H1 (cell line): ENCODE results near the gene C5orf15. TPM values are rescaled to one million over a fixed set of nuclear protein-coding genes. Genes with fewer than 3 reads are reported as not detected.

Experiments used
- CTCF ChIA-PET: fragments of 300-600 bp; sonication (Branson Sonifier 250); formaldehyde crosslinking; loops from one replicate; lab custom pipeline; 2021; ENCODE audit not compliant: partially characterized antibody; lab: Charles Lee
- POLR2A ChIA-PET: fragments of 300-600 bp; sonication (Branson Sonifier 250); formaldehyde crosslinking; loops from one replicate; lab custom pipeline; 2021; ENCODE audit warnings: inconsistent platforms; ENCODE audit not compliant: partially characterized antibody; lab: Charles Lee
- DNase-seq, 2 experiments: peaks; one replicate each; pipeline versions ENCODE4 v3.0.0 to v3.0.0-alpha.2; 2010 to 2022; ENCODE audit warnings: low spot score in 2 of 2, low read depth in 1 of 2, mixed read lengths in 1 of 2
- FAIRE-seq: peaks from 2 replicates; lab custom pipeline; 2011; peaks lifted over from hg19 to GRCh38; lab: Jason Lieb, UNC
- H2AFZ ChIP-seq: 2 replicates; pipeline ENCODE4 v1.8.1; 2012; ENCODE audit warnings: low read length, inconsistent platforms
- H2AK5ac ChIP-seq: 2 replicates; pipeline ENCODE4 v1.6.1; 2013; ENCODE audit warnings: low read depth, low read length
- H2BK120ac ChIP-seq: replicated peaks from 2 replicates; pipeline ENCODE3; 2013; ENCODE audit warnings: low read depth, low read length, inconsistent platforms
- H2BK12ac ChIP-seq: 2 replicates; pipeline ENCODE4 v1.6.1; 2013; ENCODE audit warnings: low read depth, low read length
- H2BK15ac ChIP-seq: 2 replicates; pipeline ENCODE4 v1.6.1; 2013; ENCODE audit warnings: low read length
- H2BK20ac ChIP-seq: 2 replicates; pipeline ENCODE4 v1.6.1; 2013; ENCODE audit warnings: low read length
- H2BK5ac ChIP-seq: 2 replicates; pipeline ENCODE4 v1.6.1; 2013; ENCODE audit warnings: low read depth, low read length
- H3K14ac ChIP-seq: 2 replicates; pipeline ENCODE4 v1.6.1; 2013; ENCODE audit warnings: inconsistent platforms; ENCODE audit not compliant: insufficient read length
- H3K18ac ChIP-seq: 2 replicates; pipeline ENCODE4 v1.6.1; 2013; ENCODE audit warnings: low read length; ENCODE audit errors: extremely low read depth
- H3K23ac ChIP-seq: 2 replicates; pipeline ENCODE4 v1.6.1; 2013; ENCODE audit warnings: inconsistent platforms; ENCODE audit not compliant: insufficient read length
- H3K23me2 ChIP-seq: 2 replicates; pipeline ENCODE4 v1.6.1; 2013; ENCODE audit warnings: low read depth, low read length
- H3K27ac ChIP-seq: 2 replicates; pipeline ENCODE4 v1.6.1; 2011; ENCODE audit warnings: low read depth, low read length, inconsistent platforms
- H3K27me3 ChIP-seq, 4 experiments: replicated peaks in 1 of 4; 1 replicate in 1 of 4; 2 replicates in 3 of 4; pipeline versions ENCODE4 v1.6.1 to v1.8.1; 2011 to 2013; ENCODE audit warnings: low read length in 3 of 4, mild to moderate bottlenecking in 3 of 4, inconsistent platforms in 2 of 4, mixed read lengths in 2 of 4, moderate library complexity in 1 of 4; ENCODE audit not compliant: control insufficient read depth in 3 of 4, insufficient read depth in 3 of 4; ENCODE audit errors: extremely low read depth in 1 of 4
- H3K36me3 ChIP-seq, 4 experiments: 2 replicates each; pipeline versions ENCODE4 v1.6.1 to v1.8.1; 2011 to 2013; ENCODE audit warnings: mild to moderate bottlenecking in 4 of 4, low read length in 3 of 4, moderate library complexity in 2 of 4, control low read depth in 1 of 4, inconsistent platforms in 1 of 4; ENCODE audit not compliant: insufficient read depth in 4 of 4, control insufficient read depth in 2 of 4
- H3K4ac ChIP-seq: replicated peaks from 2 replicates; pipeline ENCODE3; 2013; ENCODE audit warnings: low read length, low read depth, mixed read lengths, inconsistent platforms; ENCODE audit not compliant: insufficient read length
- H3K4me1 ChIP-seq, 4 experiments: replicated peaks in 1 of 4; 1 replicate in 1 of 4; 2 replicates in 3 of 4; pipeline versions ENCODE4 v1.6.1 to v1.8.1; 2011 to 2013; ENCODE audit warnings: low read length in 3 of 4, inconsistent platforms in 2 of 4, mixed read lengths in 1 of 4; ENCODE audit not compliant: insufficient read depth in 4 of 4, control insufficient read depth in 3 of 4
- H3K4me2 ChIP-seq, 2 experiments: 2 replicates each; pipeline versions ENCODE4 v1.6.1 to v1.8.1; 2011 to 2013; ENCODE audit warnings: low read depth in 2 of 2, low read length in 2 of 2, control low read depth in 1 of 2, inconsistent platforms in 1 of 2, mild to moderate bottlenecking in 1 of 2; ENCODE audit not compliant: insufficient read depth in 1 of 2
- H3K4me3 ChIP-seq, 4 experiments: fragments of 200-600, 300-600 bp in 1 of 4; sonication (generic), shearing (Covaris generic), sonication (Bioruptor Twin) in 1 of 4; 2 replicates each; pipeline versions ENCODE4 v1.5.1 to v1.8.1; 2011 to 2016; ENCODE audit warnings: low read length in 4 of 4, low read depth in 3 of 4, control low read depth in 2 of 4, inconsistent platforms in 2 of 4, mild to moderate bottlenecking in 2 of 4, mixed read lengths in 1 of 4, moderate library complexity in 1 of 4; ENCODE audit not compliant: insufficient read depth in 2 of 4; ENCODE audit errors: extremely low read depth in 1 of 4
- H3K56ac ChIP-seq: replicated peaks from 2 replicates; pipeline ENCODE3; 2013; ENCODE audit warnings: low read depth, mild to moderate bottlenecking, mixed read lengths, low read length, inconsistent platforms; ENCODE audit not compliant: insufficient read length
- H3K79me1 ChIP-seq: 2 replicates; pipeline ENCODE4 v1.6.1; 2013; ENCODE audit warnings: low read depth, low read length, control low read depth
- H3K79me2 ChIP-seq, 2 experiments: 2 replicates each; pipeline versions ENCODE4 v1.6.1 to v1.8.1; 2012 to 2013; ENCODE audit warnings: low read length in 2 of 2, mild to moderate bottlenecking in 2 of 2, inconsistent platforms in 1 of 2; ENCODE audit not compliant: insufficient read depth in 2 of 2, control insufficient read depth in 1 of 2
- H3K9ac ChIP-seq, 4 experiments: replicated peaks in 1 of 4; 1 replicate in 1 of 4; 2 replicates in 3 of 4; pipeline versions ENCODE4 v1.6.1 to v1.8.1; 2011 to 2013; ENCODE audit warnings: low read depth in 3 of 4, low read length in 3 of 4, control low read depth in 2 of 4, mild to moderate bottlenecking in 2 of 4, moderate library complexity in 2 of 4, inconsistent platforms in 1 of 4; ENCODE audit errors: extremely low read depth in 1 of 4
- H3K9me3 ChIP-seq, 2 experiments: 2 replicates each; pipeline versions ENCODE4 v1.6.1 to v1.8.1; 2012 to 2013; ENCODE audit warnings: mild to moderate bottlenecking in 2 of 2, moderate library complexity in 2 of 2, control low read depth in 1 of 2, inconsistent platforms in 1 of 2, low read depth in 1 of 2, low read length in 1 of 2, mixed read lengths in 1 of 2; ENCODE audit not compliant: insufficient read depth in 2 of 2
- H4K20me1 ChIP-seq, 2 experiments: replicated peaks in 1 of 2; 2 replicates each; pipeline versions ENCODE3 to v1.8.1; 2011 to 2013; ENCODE audit warnings: inconsistent platforms in 2 of 2, low read length in 2 of 2, mild to moderate bottlenecking in 1 of 2; ENCODE audit not compliant: insufficient read depth in 2 of 2, control insufficient read depth in 1 of 2
- H4K5ac ChIP-seq: 2 replicates; pipeline ENCODE4 v1.6.1; 2013; ENCODE audit warnings: low read length, low read depth, mixed read lengths, inconsistent platforms; ENCODE audit not compliant: insufficient read length
- H4K8ac ChIP-seq: 2 replicates; pipeline ENCODE4 v1.8.0; 2013; ENCODE audit warnings: mild to moderate bottlenecking, moderate library complexity, low read length, inconsistent platforms; ENCODE audit not compliant: insufficient read depth; ENCODE audit errors: extremely low read depth
- H4K91ac ChIP-seq: replicated peaks from 2 replicates; pipeline ENCODE3; 2013; ENCODE audit warnings: low read length, mixed read lengths, inconsistent platforms; ENCODE audit not compliant: insufficient read length
- ASH2L ChIP-seq: fragments of 200-600, 300-600 bp; sonication (generic); IDR thresholded peaks from one replicate; pipeline ENCODE4 v1.7.1; 2017; ENCODE audit warnings: low read length
- BRCA1 ChIP-seq: IDR thresholded peaks from 2 replicates; pipeline ENCODE4 v1.6.1; 2012; ENCODE audit warnings: low read depth, low read length, improper control_type of control experiment
- CHD1 ChIP-seq: IDR thresholded peaks from 2 replicates; pipeline ENCODE4 v1.6.1; 2012; ENCODE audit warnings: low read depth, low read length, improper control_type of control experiment
- CHD2 ChIP-seq: IDR thresholded peaks from 2 replicates; pipeline ENCODE4 v1.6.1; 2012; ENCODE audit warnings: low read length, improper control_type of control experiment
- GTF2F1 ChIP-seq: IDR thresholded peaks from 2 replicates; pipeline ENCODE4 v1.6.1; 2012; ENCODE audit warnings: low read depth, low read length, improper control_type of control experiment, borderline replicate concordance
- PHF8 ChIP-seq: fragments of 200-600 bp; sonication (generic); conservative IDR thresholded peaks from 2 replicates; pipeline ENCODE4 v1.7.1; 2012; ENCODE audit warnings: low read depth, mild to moderate bottlenecking, inconsistent platforms, low read length, moderate library complexity
- POU5F1 ChIP-seq: IDR thresholded peaks from 2 replicates; pipeline ENCODE4 v1.6.1; 2011; ENCODE audit warnings: low read depth, mild to moderate bottlenecking, low read length, moderate library complexity
- RBBP5 ChIP-seq: IDR thresholded peaks from 2 replicates; pipeline ENCODE4 v1.7.1; 2012; ENCODE audit warnings: low read depth, mild to moderate bottlenecking, inconsistent platforms, low read length, moderate library complexity, borderline replicate concordance
- RNF2 ChIP-seq: fragments of 200-900, 300-1000 bp; sonication (generic); IDR thresholded peaks from 2 replicates; pipeline ENCODE4 v1.7.1; 2016; ENCODE audit warnings: borderline replicate concordance, low read depth, mild to moderate bottlenecking, antibody characterized with exemption, low read length; ENCODE audit not compliant: poor library complexity, severe bottlenecking; ENCODE audit errors: missing control alignments
- SAP30 ChIP-seq: fragments of 300-600 bp; sonication (generic); IDR thresholded peaks from 2 replicates; pipeline ENCODE4 v1.7.1; 2012; ENCODE audit warnings: low read length, moderate library complexity, mild to moderate bottlenecking, inconsistent platforms; ENCODE audit not compliant: insufficient read depth, insufficient replicate concordance
- SIRT6 ChIP-seq: IDR thresholded peaks from one replicate; pipeline ENCODE4 v1.7.1; 2012; ENCODE audit warnings: low read length, inconsistent platforms
- SP4 ChIP-seq: IDR thresholded peaks from 2 replicates; pipeline ENCODE4 v1.6.1; 2012; ENCODE audit warnings: low read length, inconsistent platforms
- TAF1 ChIP-seq: IDR thresholded peaks from 2 replicates; pipeline ENCODE4 v1.6.1; 2011; ENCODE audit warnings: mild to moderate bottlenecking, low read depth, low read length
- TEAD4 ChIP-seq: IDR thresholded peaks from 2 replicates; pipeline ENCODE4 v1.6.1; 2012; ENCODE audit warnings: low read depth, low read length, inconsistent platforms, mixed read lengths
- YY1 ChIP-seq: IDR thresholded peaks from 2 replicates; pipeline ENCODE4 v1.6.1; 2011; ENCODE audit warnings: low read depth, mild to moderate bottlenecking, low read length
- ZNF274 ChIP-seq: IDR thresholded peaks from 2 replicates; pipeline ENCODE4 v1.7.0; 2012; ENCODE audit warnings: low read length, borderline replicate concordance; ENCODE audit errors: extremely low read depth
- WGBS, 2 experiments: shearing (Covaris generic) in 1 of 2; methylation state at CpG; one replicate each; pipeline versions ENCODE4 v1.1.6 to v1.1.7; 2013 to 2015; ENCODE audit warnings: low lambda C conversion rate in 2 of 2, mixed read lengths in 2 of 2, inconsistent platforms in 1 of 2, low coverage in 1 of 2, missing lambda C conversion rate in 1 of 2; ENCODE audit not compliant: insufficient replicate concordance in 2 of 2, insufficient coverage in 1 of 2, insufficient read length in 1 of 2; ENCODE audit errors: extremely low coverage in 1 of 2, missing lambda C conversion rate in 1 of 2; 5-methylcytosine and 5-hydroxymethylcytosine counted together
- polyA plus RNA-seq, 7 experiments: library from polyadenylated mRNA; depleted of rRNA in 3 of 7; stranded (reverse) in 5 of 7; unstranded in 2 of 7; fragments of >200 nt in 5 of 7; fragments of 200-250 nt in 2 of 7; gene quantifications; 1 replicate in 5 of 7; 2 replicates in 1 of 7; 4 replicates in 1 of 7; pipeline versions ENCODE4 v1.2.1 to v1.2.3, GENCODE V29; 2011 to 2013; ENCODE audit warnings: missing spikeins in 2 of 7, mixed read lengths in 2 of 7
- total RNA-seq: library from RNA; stranded (reverse); fragmentation: NEBNext Ultra II Directional; extraction: Animal tissue kit (Norgen Biotek cat#: 25700); gene quantifications from 2 replicates; pipeline ENCODE4 v1.2.1, GENCODE V29; 2021

The C5orf15 gene
- total and polyA plus RNA-seq, 2 of the 8 experiments (the other 6 are each of a cell fraction or from before 2014, with no cell fraction given), result 31.7 to 39.3 TPM

DNA sequence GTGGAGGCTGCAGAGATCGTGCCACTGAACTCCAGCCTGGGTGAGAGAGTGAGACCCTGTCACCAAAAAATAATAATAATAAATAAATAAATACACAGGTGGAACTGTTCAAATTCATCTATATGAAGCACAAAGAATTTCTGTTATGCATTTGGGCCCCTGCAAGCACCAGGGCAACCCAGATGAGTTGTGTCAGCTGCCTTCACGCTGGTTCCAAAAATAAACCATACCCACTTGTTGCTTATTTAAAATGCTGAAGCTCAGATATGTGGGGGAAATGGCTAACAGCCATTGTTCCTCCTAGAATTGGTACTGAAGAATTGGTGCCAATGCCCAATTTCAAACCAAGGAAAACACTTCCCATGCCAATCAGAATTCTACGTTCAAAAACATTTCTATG lies 10.5 kb upstream of the C5orf15 start:
- Histone ChIP-seq H4K5ac (no peak overlapping the region), H2AFZ (no peak overlapping the region), H3K27ac (no peak overlapping the region), H3K56ac (no peak overlapping the region), H3K4me3 (no peak overlapping the region), H3K23ac (no peak overlapping the region), H3K9me3 (no peaks in the 10 kb centered on the region), H2BK120ac (no peak overlapping the region), H4K20me1 (peaks cover 2 to 11% of the 10 kb centered on the region in 2 experiments), H3K79me1 (no peaks in the 10 kb centered on the region; the same call in 1 of the 2 replicates), H2BK20ac (no peak overlapping the region), H3K4me1 (no peaks in the 10 kb centered on the region), H3K27me3 (no peaks in the 10 kb centered on the region), H3K4ac (no peak overlapping the region), H3K18ac (no peak overlapping the region), H3K4me2 (no peak overlapping the region), H3K79me2 (peaks cover 3 to 4% of the 10 kb centered on the region in 2 experiments; a peak in 1 of 4 replicates), H2BK12ac (no peak overlapping the region), H2AK5ac (no peak overlapping the region), H3K14ac (no peak overlapping the region), H2BK5ac (no peak overlapping the region), H4K8ac (no peak overlapping the region), H4K91ac (no peak overlapping the region), H3K23me2 (no peaks in the 10 kb centered on the region), H2BK15ac (no peak overlapping the region), H3K9ac (no peak overlapping the region), H3K36me3 (peaks cover 14 to 54% (median 40%) of the 10 kb centered on the region in 4 experiments)
- WGBS, 2 experiments, result 81% methylated on average over 3 of the region's 3 CpGs; no CpG with 5 or more reads in 1 of the 2 experiments
- DNase-seq, result no peak
- ChIA-PET CTCF (interaction anchor here (0.6 to 15.5 kb wide), 9 partner anchors 9 to 416 kb away, joined by 3 to 160 read pairs (median 4); no protein-coding TSS in a partner anchor), POLR2A (no interaction called here)
- FAIRE-seq, result no peak
- TF ChIP-seq SIRT6 (no peak), YY1 (no peak), CHD2 (no peak), ASH2L (no peak), POU5F1 (no peak), SAP30 (no peak), TEAD4 (no peak), RNF2 (no peak), GTF2F1 (no peak), PHF8 (no peak), CHD1 (no peak), TAF1 (no peak), SP4 (no peak), BRCA1 (no peak), ZNF274 (no peak), RBBP5 (no peak)
